GM19238 (cell line): ENCODE results near the gene TTLL4.

ENCODE experiments used
- DNase-seq: peaks from one replicate; pipeline ENCODE4 v3.0.0; 2011; ENCODE audit warnings: low spot score; ENCODE audit not compliant: insufficient read length

The TTLL4 gene

DNA sequence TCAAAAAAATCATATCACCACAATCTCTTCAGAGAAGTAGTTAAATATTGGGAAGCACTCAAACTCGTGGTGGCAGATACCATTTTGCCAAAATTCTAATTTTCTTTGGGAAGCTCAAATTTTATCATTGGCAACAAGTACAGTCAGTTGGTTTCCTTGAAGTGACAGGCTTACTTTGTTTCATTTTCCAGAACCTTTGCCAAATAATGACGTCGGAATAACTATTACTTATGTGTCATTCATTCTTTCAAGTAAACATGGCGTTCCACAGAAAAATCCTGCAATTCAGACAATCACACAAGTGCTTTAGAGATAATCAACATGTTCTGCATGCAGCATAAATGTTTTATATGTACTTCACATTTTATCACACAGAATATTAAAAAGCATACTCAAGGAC is 5.4 kb downstream of the TTLL4 start:
- no peak for DNase-seq

DNA sequence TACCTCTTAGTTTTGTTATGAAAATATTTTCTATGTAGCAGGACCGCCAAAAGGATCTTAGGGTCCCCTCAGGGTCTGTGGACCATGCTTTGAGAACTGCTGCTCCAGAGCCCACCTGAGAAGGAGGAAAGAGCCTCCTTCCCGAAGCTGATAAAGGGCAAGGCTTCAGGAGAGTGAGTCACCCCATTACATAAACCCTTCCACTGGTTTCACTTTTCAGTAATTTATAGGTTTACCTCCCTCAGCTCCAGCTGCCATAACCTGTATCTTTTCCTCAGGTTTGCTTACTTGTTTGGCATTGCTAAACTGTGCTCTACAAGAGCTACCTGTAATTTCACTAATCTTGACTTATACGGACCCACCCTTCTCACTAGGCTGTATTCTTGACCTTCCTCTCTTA is 6.6 kb downstream of the TTLL4 start:
- no peak for DNase-seq

DNA sequence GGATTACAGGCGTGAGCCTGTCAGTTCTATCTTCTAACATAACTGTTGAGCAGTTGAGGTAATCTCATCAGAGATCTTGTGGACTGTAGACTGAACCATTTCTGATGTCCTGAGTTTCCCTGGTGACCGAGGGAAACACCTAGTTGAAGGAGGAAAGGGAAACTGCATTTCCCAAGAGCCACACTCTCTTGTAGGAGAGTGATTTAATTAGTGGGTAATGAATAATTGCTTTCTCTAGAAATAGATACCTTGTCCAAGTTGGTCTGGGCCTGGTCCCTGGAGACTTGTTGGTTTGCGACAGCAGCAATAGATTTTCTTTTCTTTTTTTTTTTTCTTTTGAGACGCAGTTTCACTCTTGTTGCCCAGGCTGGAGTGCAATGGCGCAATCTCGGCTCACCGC is 7.4 kb downstream of the TTLL4 start:
- no peak for DNase-seq

DNA sequence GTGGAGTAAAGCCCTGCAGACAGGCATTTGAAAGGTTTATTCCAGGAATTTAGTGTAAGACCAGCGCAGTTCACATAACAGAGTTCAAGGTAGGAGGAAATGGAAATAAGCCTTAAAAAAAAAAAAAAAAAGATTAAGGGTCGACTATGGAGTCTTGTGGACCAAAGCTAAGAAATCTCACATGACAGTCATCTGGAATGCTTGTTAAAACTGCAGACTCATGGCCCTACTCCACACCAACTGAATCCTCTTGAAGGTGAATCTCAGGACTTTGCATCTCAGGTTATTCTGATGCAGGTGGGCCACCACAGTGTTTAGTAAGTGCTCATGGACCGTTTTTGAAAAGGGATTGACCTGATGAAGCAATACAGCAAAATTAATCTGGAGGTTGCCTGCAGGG is 8.8 kb downstream of the TTLL4 start:
- DNase-seq = no peak

DNA sequence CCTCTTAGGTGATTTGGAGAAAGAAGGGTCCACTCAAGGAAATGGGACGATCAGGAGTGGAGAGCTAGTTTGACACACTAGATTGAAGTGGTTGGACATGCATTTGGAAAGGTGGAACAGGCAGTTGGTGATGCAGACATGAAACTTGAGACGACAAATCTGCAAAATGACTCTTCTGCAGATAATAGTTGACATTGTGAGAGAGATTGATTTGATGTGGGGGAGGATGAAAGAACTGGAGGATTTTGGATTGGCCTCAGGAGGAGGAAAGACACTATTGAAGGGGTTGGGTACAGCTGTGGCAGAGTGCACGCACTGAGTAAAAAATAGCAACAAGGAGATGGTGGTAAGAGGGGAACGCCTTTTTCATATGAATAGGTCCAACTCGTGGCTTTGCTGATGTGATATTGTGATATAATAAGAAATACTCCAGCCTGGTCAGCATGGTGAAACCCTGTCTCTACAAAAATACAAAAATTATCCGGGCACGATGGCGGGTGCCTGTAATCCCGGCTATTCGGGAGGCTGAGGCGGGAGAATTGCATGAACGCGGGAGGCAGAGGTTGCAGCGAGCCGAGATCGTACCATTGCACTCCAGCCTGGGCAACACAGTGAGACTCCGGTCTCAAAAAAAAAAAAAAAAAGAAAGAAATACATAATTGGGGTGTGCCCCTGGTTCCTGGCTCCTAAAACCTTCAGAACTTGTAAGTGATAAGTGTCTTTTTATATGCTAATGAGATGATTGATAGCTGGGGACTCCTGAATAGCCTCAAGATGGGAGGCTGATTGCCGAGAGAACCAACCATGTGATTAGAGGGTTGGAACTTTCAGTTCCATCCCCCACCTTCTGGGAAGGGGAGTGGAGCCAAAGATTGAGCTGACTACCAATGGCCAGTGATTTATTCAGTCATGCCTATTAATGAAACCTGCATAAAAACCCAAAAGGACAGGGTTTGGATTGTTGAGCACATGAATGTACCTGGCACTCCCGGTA is 9.7 kb downstream of the TTLL4 start:
- no peak for DNase-seq

DNA sequence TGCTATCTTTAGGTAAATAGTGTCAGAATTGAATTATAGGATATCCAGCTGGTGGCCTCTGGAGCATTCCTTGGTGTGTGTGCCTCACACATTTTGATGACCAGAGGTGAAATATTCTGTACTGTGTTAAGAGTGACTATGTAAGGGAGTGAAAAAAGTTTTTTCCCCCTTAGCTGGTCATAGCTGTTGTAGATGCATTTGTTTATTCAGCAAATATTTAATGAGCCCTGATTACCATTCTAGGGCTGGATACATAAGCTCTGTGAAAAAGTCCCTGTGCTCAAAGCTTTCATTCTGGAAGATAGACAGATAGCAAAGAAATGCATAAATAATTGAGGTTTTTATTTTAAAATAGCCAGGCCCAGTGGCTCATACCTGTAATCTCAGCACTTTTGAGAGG is 10.9 kb downstream of the TTLL4 start:
- no peak for DNase-seq

DNA sequence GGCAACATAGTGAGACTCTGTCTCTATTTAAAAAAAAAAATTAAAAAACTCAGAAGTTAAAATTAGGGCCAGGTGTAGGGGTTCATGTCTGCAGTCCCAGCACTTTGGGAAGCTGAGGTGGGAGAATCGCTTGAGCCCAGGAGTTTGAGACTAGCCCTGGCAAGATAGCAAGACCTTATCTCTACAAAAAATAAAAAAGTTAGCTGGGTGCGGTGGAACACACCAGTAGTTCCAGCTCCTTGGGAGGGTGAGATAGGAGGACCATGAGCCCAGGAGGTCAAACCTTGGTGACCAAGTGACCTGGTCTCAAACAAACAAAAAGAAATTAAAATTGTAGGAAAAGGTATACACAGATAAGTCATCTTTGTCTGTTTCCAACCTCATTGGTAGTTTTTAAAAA is 11.3 kb downstream of the TTLL4 start:
- DNase-seq = no peak

DNA sequence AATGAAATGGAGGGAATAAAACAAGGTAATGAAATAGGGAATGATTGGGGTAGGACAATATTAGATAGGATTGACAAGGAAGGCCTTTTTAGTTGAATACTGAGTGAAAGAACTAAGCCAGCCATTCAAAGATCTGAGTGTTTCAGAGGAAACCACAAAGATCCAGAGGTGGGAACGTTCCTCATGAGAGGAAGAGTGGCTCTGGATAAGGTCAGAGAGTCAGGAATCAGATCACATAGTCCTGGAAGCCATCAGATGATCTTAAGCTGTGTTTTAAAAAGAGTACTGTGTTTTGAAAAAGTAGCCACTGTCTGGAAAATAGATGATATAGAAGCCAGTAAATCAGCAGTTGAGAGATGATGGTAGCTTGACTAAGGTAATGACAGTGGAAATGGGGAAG is 11.8 kb downstream of the TTLL4 start:
- DNase-seq = no peak

DNA sequence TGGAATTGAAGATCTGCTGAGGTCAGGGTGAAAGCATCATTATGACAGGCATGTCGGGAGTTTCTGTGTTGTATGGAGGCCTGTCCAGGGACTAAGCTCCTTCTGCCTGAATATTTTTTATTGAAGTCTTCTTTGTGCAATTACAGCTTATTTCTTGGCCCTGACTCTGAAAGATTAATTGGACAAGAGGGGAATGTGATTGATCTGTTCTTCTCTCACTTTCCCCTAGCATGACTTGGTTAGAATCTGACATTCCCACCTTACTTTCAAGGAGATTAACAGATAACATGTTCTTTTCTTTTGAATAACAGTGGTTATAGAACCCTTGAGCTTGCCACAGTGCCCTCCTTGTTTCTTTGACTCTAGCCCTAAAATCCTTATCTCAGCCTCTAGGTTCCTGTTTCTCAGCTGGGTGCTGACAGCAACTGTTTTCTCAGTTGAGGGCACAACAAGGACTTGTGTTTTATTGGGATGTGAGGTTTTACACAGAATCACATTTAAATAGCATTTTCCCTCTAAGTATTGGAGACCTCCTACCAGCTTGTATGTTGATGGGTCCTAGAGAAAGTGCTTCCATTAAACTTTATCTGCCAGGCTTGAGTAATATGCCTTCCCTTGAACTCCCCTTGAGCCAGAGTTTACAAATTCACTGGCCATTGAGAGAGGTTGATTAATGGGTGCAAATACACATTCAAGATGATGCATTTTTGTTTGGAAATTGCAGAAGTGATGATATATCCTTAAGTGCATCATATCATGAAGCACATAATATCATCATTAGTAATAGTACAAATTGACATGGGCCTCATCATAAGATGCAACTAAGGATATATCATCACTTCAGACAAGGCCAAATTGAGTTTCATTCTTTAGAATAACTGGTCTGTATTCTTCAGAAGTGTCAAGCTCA is 12.5 kb downstream of the TTLL4 start:
- no peak for DNase-seq

DNA sequence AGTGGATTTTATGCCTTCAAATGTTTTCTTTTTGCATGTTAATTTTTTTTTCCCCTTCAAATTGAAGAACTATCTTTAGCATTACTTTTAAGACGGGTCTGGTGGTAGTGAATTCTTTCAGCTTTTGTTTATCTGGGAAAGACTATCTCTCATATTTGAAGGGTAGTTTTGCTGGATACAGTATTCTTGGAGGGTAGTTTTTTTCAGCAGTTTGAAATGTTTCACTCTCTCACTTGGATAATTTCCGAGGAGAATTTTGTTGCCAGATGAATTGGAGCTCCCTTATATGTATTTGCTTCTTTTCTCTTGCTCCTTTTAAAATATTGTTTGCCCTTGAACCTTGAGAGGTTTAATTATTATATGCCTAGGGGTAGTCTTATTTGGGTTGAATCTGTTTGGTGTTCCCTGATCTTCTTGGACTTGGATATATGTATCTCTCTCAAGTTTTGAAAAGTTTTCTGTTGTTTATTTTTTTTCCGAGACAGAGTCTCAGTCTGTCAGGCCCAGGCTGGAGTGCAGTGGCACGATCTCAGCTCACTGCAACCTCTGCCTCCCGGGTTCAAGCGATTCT is 15.5 kb downstream of the TTLL4 start:
- DNase-seq = no peak

DNA sequence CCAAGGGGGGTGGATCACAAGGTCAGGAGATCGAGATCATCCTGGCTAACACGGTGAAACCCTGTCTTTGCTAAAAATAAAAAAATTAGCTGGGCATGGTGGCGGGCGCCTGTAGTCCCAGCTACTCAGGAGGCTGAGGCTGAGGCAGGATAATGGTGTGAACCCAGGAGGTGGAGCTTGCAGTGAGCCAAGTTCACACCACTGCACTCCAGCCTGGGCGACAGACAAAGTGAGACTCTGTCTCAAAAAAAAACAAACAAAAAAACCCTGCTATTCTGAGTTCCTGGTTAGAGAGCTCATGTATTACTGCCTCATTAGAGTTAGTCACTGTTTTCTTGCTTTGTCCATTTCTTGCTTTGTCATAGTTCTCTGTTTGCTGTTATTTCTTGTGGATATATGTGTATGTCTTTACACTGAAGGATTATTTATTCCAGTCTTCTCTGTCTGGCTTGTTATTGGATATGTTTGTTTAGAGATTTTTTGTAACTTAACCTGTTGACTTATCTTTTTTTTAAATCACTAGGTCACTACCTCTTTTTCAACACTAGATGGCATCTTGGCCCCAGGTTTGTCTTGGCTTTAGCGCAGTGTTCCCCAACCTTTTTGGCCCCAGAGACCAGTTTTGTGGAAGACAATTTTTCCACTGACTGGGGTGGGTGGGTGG is 17.0 kb downstream of the TTLL4 start:
- DNase-seq = no peak

DNA sequence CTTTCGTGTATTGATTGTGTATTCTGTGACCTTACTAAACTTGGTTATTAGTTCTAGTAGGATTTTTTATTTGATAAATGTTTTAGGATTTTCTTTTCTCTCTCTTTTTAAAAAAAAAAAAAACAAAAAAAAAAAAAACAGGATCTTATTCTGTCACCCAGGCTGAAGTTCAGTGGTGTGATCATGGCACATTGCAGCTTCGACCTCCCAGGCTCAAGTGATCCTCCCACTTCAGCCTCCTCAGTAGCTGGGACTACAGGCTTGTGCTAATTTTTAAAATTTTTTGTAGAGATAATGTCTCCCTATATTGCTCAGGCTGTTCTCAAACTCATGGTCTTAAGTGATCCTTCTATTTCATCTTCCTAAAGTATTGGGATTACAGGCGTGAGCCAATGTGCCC is 19.0 kb downstream of the TTLL4 start:
- DNase-seq = no peak

DNA sequence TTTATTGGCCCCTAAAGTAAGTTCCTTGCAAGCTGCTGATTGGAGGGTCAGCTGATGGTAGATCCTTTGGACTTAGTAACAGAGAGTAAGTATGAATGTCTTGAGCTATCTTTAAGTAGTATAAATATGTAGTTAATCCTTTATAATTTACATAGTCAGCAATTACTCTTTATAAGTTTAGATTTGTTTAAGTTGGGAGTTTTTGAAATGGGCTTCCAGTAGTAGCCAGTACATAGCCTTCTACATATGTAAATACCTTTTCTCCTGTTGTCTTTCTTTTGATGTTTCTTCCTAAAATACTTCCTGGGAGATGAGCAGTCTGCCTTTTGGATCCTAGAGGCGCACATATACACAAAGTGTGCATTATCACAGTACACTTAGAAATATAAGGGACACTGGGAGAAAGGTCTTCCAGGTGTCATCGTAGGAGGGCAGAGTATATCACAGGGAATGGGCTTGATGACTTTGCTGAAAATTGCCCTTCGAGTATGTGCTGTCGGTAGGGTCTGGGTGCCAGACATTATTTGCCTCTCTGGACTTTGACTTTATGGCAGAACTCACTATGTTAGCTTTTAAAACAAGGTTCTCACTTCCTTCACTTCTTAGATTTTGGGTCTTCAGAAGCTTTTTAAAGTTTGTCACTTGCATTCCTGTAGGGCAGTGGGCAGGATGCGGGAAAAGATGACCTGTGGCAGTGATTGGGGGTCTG is 21.6 kb downstream of the TTLL4 start:
- no peak for DNase-seq

DNA sequence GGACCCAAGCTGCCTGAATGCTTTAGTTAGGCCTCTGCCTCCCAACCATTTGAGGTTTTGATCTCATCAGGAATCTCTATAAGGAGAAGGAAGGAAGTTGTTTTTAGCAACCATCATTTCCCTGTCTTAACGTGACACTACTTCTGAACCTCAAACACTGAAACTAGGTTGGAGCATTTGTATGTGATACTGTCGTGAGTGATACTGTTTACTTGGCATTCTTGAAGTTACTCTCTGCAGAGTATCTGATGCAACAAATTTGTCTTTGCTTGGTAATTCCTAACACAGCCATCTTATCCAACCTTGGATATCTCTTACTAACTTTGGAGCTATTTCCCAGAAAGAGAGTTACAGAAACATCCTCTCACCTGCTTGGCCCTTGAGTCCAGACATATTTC is 22.1 kb downstream of the TTLL4 start:
- no peak for DNase-seq

DNA sequence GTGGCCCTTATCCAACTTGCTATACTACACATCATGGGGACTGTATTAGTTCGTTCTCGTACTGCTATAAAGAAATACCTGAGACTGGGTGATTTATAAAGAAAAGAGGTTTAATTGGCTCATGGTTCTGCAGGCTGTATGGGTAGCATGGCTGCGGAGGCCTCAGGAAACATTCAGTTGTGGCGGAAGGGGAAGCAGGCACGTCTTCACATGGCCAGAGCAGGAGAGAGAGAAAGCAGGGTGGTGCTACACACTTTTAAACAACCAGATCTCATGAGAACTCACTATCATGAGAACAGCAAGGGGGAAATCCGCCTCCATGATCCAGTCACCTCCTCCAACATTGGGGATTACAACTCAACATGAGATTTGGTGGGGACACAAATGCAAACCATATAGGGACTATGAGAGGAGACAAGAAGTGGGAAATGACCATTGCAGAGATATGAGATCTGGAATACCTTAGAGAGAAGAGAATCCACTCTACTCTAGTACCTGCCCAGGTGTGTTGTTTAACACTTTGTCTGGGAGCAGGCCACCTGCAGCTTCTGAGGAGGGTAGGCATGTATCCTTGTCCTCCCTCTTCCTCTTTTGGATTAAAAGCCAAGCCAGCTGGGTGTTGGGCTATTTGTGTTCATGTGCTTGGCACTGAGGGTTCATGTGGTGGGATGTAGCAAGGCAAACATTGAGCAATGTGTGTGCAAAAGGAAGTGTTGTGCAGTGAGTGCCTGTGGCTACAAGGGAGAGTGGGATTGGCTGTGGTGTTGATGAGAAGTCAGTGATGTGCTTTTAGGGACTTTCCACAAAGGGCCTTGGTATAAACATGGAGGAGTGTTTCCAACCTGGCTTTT is 22.8 kb downstream of the TTLL4 start:
- peak; percentile 19 for DNase-seq

DNA sequence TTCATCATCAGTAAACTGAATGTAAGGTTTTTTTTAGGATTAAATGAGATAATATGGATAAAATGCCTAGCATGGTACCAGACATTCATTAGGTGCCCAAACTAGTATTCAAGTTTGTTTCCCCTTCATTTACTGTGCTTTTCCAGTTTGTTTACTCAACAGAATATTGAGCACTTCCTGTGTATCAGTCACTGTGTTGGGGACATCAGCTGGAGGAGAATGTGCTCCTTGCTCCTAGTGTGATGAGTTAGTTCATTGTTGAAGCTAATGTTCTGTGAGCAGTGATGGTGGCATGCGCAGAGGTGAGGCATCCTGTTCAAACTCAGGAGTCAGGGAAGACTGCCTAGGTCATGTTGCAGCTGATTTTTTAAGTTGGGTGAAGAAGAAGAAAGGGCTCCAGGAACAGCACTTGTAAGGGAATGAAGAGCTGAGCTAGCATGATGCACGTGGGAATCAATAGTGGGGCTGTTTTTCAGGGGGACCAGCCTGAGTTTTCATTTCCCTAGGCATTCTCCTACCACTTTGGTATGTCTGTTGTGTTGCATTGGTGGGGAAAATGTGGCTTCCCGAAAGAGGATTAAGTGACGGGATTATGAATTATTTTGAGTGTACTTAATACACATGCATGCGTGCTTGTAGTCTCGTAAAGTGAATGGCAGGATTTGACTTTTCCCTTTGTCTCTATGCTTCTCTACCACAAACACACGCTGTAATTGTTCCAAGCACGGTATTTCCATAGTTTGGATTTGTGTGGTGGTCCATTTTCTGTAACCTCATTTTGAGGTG is 23.7 kb downstream of the TTLL4 start:
- no peak for DNase-seq

DNA sequence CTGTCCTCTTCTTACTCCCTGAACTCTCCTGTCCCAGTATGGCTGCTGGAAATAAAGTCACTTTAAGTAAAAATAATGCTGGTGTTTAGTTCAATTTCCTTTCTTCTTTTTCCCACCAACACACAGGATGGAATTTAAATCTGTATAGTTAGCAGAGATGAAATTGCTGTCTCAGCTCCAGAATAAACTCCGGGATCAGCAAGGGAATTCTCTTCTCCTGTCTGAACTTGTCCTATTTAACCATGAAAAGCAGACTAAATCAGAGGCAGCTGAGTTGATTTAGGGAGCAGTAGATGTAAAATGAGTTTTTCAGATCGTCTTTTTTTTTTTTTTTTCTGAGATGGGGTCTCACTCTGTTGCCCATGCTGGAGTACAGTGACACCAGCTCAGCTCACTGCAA is 25.9 kb downstream of the TTLL4 start:
- DNase-seq = no peak

DNA sequence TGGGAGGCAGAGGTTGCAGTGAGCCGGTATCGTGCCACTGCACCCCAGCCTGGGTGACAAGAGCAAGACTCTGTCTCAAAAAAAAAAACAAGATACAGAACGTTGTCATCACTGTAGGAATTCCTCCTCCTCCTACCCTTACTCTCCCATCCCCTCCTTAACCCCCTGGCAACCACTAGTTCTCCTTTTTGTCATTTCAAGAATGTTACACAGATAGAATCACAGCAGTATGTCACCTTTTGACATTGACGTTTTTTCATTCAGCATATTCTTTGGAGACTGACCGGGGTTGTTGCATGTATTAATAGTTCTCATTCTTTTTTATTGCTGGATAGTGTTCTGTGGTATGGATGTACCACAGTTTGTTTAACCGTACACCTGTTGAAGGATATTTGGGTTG is 32.4 kb downstream of the TTLL4 start:
- DNase-seq = no peak

DNA sequence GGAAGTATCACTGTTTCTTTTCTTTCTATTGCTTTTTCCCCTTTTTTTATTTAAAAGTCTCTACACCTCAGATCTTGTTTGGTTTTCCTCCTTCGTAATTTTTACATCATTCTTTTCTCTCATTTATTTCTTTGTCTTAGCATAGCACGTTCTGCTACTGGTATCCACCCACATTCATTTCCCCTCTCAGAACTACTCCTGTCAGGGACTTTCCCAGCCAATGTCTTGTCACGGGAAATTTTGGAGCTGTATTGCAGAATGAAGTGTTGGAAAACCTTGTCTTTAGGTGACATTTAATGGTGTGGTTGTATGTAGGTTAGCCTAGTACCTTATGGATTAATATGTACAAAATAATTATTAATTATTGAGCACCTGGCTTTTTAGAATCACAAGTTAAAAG is 34.0 kb downstream of the TTLL4 start:
- DNase-seq = no peak
